GM11168 (cell line): ENCODE data around the gene ADGRL3.
"Not testable (repeated sequence)": the region's sequence is repeated elsewhere in the genome, so short reads cannot be mapped to it uniquely, and the experiment has no call there.

Experiments used
- in situ Hi-C: fragments of 300-500 bp; cut with MboI; formaldehyde crosslinking; loops from one replicate; pipeline ENCODE4 v1.12.0; 2022; ENCODE audit warnings: low sequenced_read_pairs; ENCODE audit not compliant: unreplicated experiment

Gene ADGRL3

GRCh38 chr4:61204353-61205060 lies 4.4 kb downstream of the ADGRL3 start:
- in situ Hi-C loops = no loop called here

DNA sequence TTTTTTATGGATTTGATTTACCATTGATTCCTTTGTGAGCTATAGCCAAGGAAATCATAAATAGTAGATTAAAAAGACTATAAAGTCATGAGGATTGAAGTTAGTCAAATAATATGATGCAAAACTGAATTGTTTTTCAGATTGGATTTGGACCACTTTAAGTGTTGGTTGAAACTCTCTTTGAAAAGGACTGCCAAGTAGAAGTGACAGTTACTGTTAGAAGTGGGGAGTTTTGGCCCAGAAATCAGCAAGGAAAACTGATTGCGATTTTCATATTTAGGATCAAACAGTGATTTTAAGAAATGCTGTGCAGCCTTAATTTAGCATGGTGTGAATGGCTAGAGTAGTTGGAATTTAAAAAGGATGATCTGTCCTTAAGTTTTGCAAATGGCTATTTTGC lies 4.9 kb downstream of the ADGRL3 start:
- in situ Hi-C loops = no loop called here

- in situ Hi-C loops = not testable (repeated sequence)
Measured at GRCh38 chr4:61207156-61207555, 7.0 kb downstream of the ADGRL3 start.

- in situ Hi-C loops = no loop called here
Measured at GRCh38 chr4:61210186-61210939, 10.2 kb downstream of the ADGRL3 start.

- in situ Hi-C loops = no loop called here
Measured at GRCh38 chr4:61211781-61212180, 11.7 kb downstream of the ADGRL3 start.

- in situ Hi-C loops = no loop called here
Measured at GRCh38 chr4:61212788-61213187, 12.7 kb downstream of the ADGRL3 start.

DNA sequence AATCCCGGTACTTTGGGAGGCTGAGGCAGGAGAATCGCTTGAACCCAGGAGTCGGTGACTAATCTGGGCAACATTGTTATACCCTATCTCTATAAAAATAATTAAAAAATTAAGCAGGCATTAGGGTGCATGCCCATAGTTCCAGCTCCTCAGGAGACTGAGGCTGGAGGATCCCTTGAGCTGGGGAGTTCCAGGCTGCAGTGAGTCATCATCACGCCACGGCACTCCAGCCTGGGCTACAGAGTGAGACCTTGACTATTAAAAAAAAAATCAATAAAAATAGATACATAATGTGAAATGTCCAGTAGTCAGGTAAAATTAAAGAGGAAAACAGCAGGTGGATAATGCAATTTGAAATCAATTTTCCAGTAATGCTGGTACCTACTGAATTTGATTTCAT lies 14.6 kb downstream of the ADGRL3 start:
- in situ Hi-C loops = no loop called here

DNA sequence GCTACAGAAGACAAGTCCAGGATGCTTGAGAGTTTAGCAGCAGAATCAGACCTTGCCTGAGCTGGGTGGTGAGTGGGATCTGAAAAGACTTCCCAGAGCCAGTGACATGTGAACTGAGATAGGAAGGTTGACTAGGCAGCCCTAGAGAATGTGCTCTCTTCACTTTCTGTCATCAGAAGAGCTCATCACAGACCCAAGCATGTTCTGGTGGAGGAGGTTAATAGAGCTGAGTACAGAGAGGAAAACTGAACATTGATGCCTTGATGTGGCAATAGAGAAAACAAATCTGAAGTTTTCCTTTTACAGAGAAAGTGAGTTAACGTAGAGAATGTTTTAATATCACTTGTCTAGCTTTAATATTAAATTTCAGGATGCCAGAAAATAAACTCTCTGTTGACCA lies 17.1 kb downstream of the ADGRL3 start:
- in situ Hi-C loops = no loop called here

DNA sequence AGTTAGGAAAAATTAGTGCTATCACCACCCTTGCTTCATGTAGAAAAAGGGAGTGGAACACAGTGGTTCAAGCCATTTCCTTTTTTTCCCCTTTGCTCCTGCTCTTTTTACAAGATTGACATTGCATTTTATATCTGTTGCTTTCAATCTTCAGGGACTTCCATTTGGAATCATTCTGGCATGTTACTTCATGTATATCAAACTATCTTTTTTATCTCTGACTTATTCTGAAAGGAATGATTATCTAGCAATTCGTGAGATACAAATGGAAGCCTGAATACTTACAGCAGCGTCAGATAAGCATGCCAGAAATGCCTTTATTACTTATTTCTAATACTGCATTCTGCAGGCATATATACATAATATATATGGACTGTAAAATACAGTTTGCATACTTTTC lies 20.4 kb downstream of the ADGRL3 start:
- in situ Hi-C loops = no loop called here

GRCh38 chr4:61223385-61223784 lies 23.3 kb downstream of the ADGRL3 start:
- in situ Hi-C loops = no loop called here

DNA sequence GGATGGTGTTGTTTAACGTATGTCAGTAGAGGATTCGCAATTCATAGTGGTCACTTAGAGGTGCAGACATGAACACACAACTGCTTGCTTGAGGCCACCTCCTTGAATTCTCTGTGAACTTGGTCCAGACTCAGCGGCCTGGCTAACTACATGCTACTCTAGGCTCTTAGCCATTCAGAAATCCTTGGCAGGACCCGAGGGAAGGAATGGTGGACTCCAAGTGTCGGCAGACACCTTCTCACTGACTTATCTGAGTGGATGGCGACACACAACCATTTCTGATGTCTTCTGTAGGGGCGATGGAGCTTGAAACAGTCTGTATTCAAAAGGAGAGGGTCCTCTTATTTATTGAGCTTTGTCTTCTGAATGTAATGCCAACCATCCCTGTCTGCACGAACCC lies 24.4 kb downstream of the ADGRL3 start:
- in situ Hi-C loops = no loop called here

DNA sequence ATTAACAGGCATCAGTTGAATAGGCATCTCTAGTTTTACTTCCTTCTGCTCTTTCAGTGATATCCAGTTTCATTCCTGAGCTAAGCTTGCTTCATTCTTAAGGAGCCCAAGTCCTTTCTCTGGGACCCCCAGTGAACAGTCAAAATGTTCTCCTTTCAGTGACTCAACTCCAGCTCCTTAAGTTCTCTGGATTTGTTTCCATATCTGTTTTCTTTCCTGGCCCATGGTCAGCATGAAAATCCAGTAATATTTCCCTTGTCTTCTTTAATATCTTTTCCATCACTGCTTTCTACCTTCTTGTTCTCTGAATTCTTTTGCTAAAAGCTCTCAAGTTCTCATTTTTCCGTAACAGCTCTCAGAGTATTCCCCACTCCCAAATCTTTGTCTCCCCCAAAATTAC lies 25.5 kb downstream of the ADGRL3 start:
- in situ Hi-C loops = no loop called here

DNA sequence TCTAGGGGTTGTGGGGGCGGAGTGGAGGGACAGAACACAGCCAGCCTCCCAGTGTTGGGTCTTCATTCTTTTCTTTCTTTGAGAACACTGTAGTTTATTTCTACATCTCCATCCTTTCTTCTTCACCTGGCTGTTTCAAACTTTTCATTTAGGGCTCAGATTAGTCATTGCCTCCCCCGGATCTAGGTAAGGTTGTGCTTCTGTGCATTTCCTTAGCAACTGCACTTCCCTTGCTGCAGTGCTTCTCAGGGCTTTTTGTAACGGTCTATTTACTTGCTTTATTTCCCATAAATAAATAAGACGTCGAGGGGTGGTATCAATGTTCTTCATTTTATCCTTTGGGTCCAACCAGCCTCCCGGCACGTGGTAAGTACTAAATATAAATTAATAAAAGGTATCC lies 31.3 kb downstream of the ADGRL3 start:
- in situ Hi-C loops = no loop called here

DNA sequence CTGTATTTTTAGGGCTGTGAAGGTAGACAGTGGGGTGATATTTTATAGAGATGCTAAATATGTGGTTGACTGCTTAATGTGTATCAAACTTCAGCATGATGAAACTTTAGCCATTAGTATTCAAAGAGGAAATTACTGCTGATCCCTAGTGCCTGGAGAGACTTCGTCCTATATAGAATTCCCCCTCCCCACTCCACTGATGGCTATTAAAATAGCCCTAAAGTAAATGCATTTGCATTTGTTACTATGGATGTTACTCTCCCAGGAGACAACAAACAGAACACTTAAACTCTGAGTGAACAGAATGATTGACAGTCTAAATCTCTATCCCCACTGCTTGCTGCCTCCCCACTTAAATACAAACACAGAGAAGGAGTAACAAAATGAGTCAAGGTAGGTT lies 39.1 kb downstream of the ADGRL3 start:
- in situ Hi-C loops = no loop called here

- in situ Hi-C loops = no loop called here
Measured at GRCh38 chr4:61243962-61244361, 43.8 kb downstream of the ADGRL3 start.

GRCh38 chr4:61245069-61245714 lies 45.1 kb downstream of the ADGRL3 start:
- in situ Hi-C loops = no loop called here

- in situ Hi-C loops = no loop called here
Measured at GRCh38 chr4:61246034-61246433, 45.9 kb downstream of the ADGRL3 start.

GRCh38 chr4:61248705-61249104 lies 48.6 kb downstream of the ADGRL3 start:
- in situ Hi-C loops = no loop called here

- in situ Hi-C loops = no loop called here
Measured at GRCh38 chr4:61251129-61251528, 51.0 kb downstream of the ADGRL3 start.

DNA sequence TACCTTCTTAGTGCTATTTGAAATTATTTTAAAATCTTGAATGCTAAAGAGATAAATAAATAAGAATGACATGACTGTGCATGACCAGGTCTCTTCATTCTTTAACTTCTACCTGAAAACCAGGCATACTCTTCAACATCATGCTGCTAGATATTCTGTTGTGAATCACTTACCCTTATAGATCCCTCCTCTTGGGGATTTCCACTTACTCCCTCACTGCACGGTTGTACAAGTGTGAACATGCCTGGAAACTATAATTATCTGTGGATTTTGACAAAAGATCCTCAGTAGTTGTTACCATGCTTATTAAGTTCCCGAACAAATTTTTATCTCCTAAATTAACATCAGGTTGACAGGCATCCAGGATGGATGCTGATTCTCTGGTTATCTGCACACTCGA lies 54.3 kb downstream of the ADGRL3 start:
- in situ Hi-C loops = no loop called here

GRCh38 chr4:61273233-61273632 lies 73.1 kb downstream of the ADGRL3 start:
- in situ Hi-C loops = no loop called here
